Memory B cell (primary cell): ENCODE results near the gene ASXL2.

ENCODE experiments used
- ATAC-seq: fragments of 150-1000 bp; cut with Tn5 transposase; 2 replicates; pipeline ENCODE4 v1.10.0; 2021; ENCODE audit warnings: low read depth, mild to moderate bottlenecking, moderate library complexity
- DNase-seq, 2 donors: peaks; one replicate each; pipeline ENCODE4 v3.0.0; 2022; ENCODE audit warnings: low spot score in 2 of 2
- H3K27ac Mint-ChIP-seq: one replicate; pipeline ENCODE4 v1.8.0; 2022; ENCODE audit warnings: mild to moderate bottlenecking, moderate library complexity, mixed read lengths
- H3K27me3 Mint-ChIP-seq: one replicate; pipeline ENCODE4 v1.8.0; 2022; ENCODE audit warnings: mixed read lengths
- H3K36me3 Mint-ChIP-seq: one replicate; pipeline ENCODE4 v1.8.0; 2022; ENCODE audit warnings: mild to moderate bottlenecking, mixed read lengths
- H3K4me1 Mint-ChIP-seq: one replicate; pipeline ENCODE4 v1.8.0; 2022; ENCODE audit warnings: mixed read lengths
- H3K4me3 Mint-ChIP-seq: one replicate; pipeline ENCODE4 v1.8.0; 2022; ENCODE audit warnings: mild to moderate bottlenecking, moderate library complexity, mixed read lengths
- H3K9me3 Mint-ChIP-seq: one replicate; pipeline ENCODE4 v1.8.0; 2022; ENCODE audit warnings: mixed read lengths

The ASXL2 gene

DNA sequence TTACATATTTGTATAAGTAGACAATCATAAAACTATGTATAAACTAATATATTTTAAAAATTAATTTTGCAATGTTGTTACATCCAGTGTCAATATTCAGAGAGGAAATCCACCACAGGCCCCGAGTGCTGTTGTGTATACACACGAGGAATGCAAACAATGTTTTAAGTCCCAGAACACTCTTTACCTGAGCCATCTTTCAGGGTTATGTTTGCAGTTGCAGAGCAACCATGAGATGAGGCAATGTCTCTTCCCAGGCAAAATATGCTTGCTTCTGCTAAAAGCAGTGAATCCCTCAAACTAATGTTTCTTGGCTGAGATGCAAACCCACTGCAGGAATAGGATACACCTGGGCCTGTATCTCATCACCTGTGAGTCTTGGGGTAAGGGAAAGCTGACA is 91.3 kb downstream of the ASXL2 start:
- H3K4me1 Mint-ChIP-seq: no peaks in the 10 kb centered on the region
- H3K36me3 Mint-ChIP-seq: peaks cover 13% of the 10 kb centered on the region
- H3K9me3 Mint-ChIP-seq: no peaks in the 10 kb centered on the region
- no peak for ATAC-seq
- no peak overlapping the region for H3K4me3 Mint-ChIP-seq
- no peak for DNase-seq
- H3K27ac Mint-ChIP-seq: no peak overlapping the region
- no peaks in the 10 kb centered on the region for H3K27me3 Mint-ChIP-seq

DNA sequence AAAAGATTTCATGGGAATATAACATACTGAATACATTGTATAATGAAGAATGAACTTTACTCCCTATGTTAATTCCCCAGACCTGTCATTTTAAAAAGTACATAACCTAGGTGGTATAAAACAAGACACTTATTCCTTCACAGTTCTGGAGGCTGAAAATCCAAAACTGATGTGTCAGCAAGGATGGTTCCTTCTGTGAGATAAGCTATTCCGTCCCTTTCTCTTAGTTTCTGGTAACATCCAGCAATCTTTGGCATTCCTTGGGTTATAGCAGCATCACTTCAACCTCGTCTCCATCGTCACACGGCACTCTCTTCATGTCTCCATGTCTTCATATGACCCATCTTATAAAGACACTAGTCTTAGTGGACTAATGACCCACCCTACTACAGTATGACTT is 93.9 kb downstream of the ASXL2 start:
- no peaks in the 10 kb centered on the region for H3K9me3 Mint-ChIP-seq
- H3K4me3 Mint-ChIP-seq: no peak overlapping the region
- no peak overlapping the region for H3K27ac Mint-ChIP-seq
- peaks cover 14% of the 10 kb centered on the region for H3K36me3 Mint-ChIP-seq
- H3K4me1 Mint-ChIP-seq: no peaks in the 10 kb centered on the region
- no peak for ATAC-seq
- DNase-seq: no peak
- H3K27me3 Mint-ChIP-seq: no peaks in the 10 kb centered on the region

DNA sequence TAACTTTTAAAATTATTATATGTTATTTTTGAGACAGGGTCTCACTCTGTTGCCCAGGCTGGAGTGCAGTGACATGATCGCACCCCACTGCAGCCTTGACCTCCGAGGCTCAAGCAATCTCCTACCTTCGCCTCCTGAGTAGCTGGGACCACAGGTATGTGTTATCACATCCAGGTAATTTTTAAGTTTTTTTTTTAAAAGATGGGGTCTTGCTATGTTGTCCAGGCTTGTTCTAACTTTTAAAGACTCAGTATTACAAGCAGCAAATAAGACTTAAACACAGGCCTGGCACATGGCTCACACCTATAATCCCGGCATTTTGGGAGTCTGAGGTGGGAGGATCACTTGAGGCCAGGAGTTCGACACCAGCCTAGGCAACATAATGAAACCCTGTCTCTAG is 101.2 kb downstream of the ASXL2 start:
- no peaks in the 10 kb centered on the region for H3K9me3 Mint-ChIP-seq
- DNase-seq: no peak

DNA sequence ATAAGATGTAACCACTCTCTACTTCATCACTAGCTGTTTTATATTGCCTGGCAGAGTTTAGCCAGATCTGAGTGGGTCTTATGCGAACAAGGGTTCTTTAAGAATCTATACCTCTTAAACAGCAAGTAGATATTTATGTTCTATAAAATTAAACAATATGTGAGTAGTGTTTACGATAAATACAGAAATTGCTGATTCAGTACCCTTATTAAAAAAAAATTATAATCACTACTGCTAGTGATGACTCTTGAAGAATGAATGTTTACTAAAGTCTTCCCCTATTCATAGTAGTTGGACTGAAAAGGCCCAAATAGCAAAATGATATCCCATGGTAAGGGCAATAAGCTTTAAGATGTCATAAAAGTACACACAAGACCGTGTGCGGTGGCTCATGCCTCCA is 106.2 kb downstream of the ASXL2 start:
- ATAC-seq (no peak), DNase-seq (no peak)
- H3K4me1 Mint-ChIP-seq: peaks cover 2% of the 10 kb centered on the region
- H3K4me3 Mint-ChIP-seq: no peak overlapping the region
- H3K27me3 Mint-ChIP-seq: no peaks in the 10 kb centered on the region
- H3K36me3 Mint-ChIP-seq: peaks cover 27% of the 10 kb centered on the region
- no peaks in the 10 kb centered on the region for H3K9me3 Mint-ChIP-seq
- no peak overlapping the region for H3K27ac Mint-ChIP-seq

More for the DNA sequence above, 101.2 kb downstream of the ASXL2 start:
- H3K36me3 Mint-ChIP-seq: peaks cover 17% of the 10 kb centered on the region
- no peak overlapping the region for H3K27ac Mint-ChIP-seq
- no peak overlapping the region for H3K4me3 Mint-ChIP-seq
- no peak for ATAC-seq
- no peaks in the 10 kb centered on the region for H3K27me3 Mint-ChIP-seq
- H3K4me1 Mint-ChIP-seq: peaks cover 2% of the 10 kb centered on the region

DNA sequence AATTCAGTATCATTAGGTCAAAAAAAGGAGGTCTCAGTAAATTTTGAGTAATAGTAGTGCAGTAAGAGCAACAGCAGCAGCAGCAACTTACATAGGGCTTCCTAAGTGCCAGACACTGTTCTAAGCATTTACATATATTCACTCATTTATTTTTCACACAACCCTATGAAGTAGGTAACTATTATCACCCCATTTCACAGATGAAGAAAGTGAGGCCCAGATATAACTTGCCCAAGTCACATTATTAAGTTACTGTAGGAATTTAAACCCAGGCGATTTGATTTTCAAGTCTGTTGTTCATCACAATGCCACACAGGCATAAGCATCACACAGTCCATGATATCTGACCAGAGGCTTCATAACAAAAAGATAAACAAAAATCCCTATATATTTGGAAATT is 114.7 kb downstream of the ASXL2 start:
- no peak for DNase-seq
- no peak for ATAC-seq
- Mint-ChIP-seq H3K4me3 (no peak overlapping the region), H3K4me1 (peaks cover 3% of the 10 kb centered on the region), H3K27me3 (no peaks in the 10 kb centered on the region), H3K27ac (no peak overlapping the region), H3K9me3 (no peaks in the 10 kb centered on the region), H3K36me3 (peaks cover 37% of the 10 kb centered on the region)

DNA sequence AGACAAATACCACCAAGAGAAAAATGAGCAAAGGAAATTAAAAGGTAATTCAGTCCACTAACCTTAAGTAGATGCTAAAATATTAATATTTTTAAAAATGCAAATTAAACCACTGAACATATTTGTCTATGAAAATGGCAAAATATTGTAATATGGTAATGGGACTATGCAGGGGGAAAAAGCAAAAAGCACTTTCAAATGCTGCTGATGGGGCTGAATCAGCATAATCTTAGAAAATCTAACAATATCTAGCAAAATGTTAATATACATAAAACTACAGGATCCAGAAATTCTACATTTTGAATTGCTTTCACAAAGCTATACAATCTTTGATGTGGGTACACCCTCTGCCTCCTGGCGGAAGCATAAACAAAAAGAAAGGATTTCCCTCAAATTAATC is 118.0 kb downstream of the ASXL2 start:
- Mint-ChIP-seq H3K36me3 (peaks cover 30% of the 10 kb centered on the region), H3K27me3 (no peaks in the 10 kb centered on the region), H3K4me3 (no peak overlapping the region), H3K9me3 (no peaks in the 10 kb centered on the region), H3K27ac (no peak overlapping the region), H3K4me1 (peaks cover 3% of the 10 kb centered on the region)
- ATAC-seq (no peak), DNase-seq (no peak)

DNA sequence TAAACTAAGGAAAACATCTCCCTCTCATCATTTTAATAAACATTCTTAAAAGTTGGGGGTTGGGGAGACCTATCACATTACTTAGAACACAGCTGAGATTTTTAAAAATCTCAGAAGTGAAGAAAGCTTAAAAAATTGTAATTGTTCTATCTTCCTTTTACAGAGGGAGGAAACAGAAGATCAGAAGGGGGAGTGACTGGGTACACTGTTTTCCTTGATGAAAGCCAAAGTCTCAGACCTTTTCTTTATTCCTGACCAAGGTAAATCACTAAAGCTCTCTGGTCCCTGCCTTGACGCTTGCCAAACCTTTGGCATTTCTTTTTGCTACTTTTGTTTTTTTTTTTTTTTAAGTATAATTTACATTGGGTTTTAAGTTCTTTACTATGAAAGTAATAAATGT is 119.9 kb downstream of the ASXL2 start:
- Mint-ChIP-seq H3K27ac (no peak overlapping the region), H3K9me3 (no peaks in the 10 kb centered on the region), H3K27me3 (no peaks in the 10 kb centered on the region), H3K36me3 (peaks cover 39% of the 10 kb centered on the region), H3K4me3 (no peak overlapping the region), H3K4me1 (peaks cover 3% of the 10 kb centered on the region)
- ATAC-seq (no peak), DNase-seq (no peak)

DNA sequence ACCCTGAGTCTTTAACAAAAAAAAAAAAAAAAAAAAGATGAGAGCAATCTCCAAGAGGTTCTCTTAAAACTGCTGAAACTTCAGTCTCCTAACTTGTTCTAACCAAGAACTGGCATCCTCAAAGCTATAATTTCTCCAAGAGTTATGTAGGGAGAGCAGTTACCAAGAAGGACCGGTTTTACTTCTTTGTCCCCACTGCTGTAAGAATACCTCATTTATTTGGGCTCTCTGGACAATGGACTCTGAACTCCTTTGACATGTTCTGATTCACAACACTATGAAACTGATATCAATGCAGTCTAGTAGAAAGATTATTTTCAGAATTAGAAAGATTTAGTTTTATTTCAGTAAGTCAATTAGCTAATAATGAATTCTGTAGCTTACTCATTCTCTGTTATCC is 120.4 kb downstream of the ASXL2 start:
- no peak overlapping the region for H3K27ac Mint-ChIP-seq
- no peak overlapping the region for H3K4me3 Mint-ChIP-seq
- H3K27me3 Mint-ChIP-seq: no peaks in the 10 kb centered on the region
- no peaks in the 10 kb centered on the region for H3K9me3 Mint-ChIP-seq
- no peak for DNase-seq
- H3K4me1 Mint-ChIP-seq: peaks cover 3% of the 10 kb centered on the region
- peaks cover 37% of the 10 kb centered on the region for H3K36me3 Mint-ChIP-seq
- no peak for ATAC-seq

DNA sequence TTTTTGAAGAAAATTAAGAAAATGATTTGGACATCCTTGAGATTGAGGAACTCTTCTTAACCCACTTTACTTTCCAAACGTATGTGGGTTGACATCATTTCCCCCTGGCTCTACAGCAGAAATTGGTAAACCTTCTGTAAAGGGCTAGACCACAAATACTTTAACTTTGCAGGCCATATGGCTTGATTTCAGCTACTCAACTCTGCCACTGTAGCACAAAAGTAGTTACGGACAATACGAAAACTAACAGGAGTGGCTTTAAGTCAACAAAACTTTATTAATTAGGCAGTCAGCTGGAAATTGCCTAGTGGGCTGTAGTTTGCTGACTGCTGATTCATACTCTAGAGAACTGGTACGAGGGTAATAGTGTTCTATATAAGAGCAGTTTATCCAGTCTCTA is 121.8 kb downstream of the ASXL2 start:
- DNase-seq: no peak

DNA sequence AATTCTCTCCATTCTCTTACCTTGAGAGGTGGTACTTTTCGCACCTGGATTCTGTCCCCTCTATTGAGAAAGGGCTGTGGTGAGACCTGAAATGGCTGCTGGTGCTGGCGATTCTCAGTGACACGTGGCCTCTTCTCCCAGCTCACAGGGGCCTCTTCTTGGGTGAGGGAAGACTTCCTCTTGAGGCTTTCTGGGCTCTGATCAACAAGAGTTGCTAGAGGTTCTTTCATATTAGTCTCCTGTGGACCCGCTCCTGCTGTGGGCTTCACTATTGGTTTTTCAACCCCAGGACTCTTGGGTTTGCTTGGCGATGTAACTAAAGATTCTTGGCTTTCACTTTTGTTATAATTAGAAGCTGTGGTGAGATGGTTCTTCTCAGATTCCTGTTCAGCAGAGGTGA is 128.6 kb downstream of the ASXL2 start:
- Mint-ChIP-seq H3K27me3 (no peaks in the 10 kb centered on the region), H3K36me3 (peaks cover 22% of the 10 kb centered on the region), H3K27ac (no peak overlapping the region), H3K9me3 (no peaks in the 10 kb centered on the region), H3K4me3 (no peak overlapping the region), H3K4me1 (peaks cover 3% of the 10 kb centered on the region)
- ATAC-seq (no peak), DNase-seq (no peak)

More for the DNA sequence above, 121.8 kb downstream of the ASXL2 start:
- peaks cover 3% of the 10 kb centered on the region for H3K4me1 Mint-ChIP-seq
- H3K9me3 Mint-ChIP-seq: no peaks in the 10 kb centered on the region
- no peak overlapping the region for H3K27ac Mint-ChIP-seq
- ATAC-seq: no peak
- peaks cover 36% of the 10 kb centered on the region for H3K36me3 Mint-ChIP-seq
- H3K27me3 Mint-ChIP-seq: no peaks in the 10 kb centered on the region
- H3K4me3 Mint-ChIP-seq: no peak overlapping the region

DNA sequence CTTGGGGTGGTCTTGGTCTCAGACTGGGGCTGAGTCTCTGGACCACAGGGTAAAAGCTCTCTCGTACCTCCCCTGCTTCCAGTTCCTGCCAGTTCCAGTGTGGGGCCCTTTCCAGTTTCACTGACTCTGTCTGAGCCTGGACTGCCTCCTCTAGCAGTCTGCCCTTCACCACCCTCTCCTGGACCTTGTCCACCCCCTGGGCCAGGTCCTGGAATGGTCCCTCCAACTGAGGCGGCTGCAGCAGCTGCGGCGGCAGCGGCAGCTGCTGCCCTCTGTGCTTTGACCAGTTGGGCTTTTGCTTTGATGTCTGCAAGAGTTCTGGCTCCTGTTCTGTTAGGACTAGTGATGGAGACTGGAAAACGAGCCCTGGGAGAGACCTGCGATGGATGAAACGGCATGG is 134.2 kb downstream of the ASXL2 start:
- DNase-seq (no peak), ATAC-seq (no peak)
- H3K27ac Mint-ChIP-seq: peak overlapping the region; percentile 95
- no peaks in the 10 kb centered on the region for H3K27me3 Mint-ChIP-seq
- H3K9me3 Mint-ChIP-seq: no peaks in the 10 kb centered on the region
- H3K4me1 Mint-ChIP-seq: peaks cover 19% of the 10 kb centered on the region
- H3K36me3 Mint-ChIP-seq: peaks cover 15% of the 10 kb centered on the region
- no peak overlapping the region for H3K4me3 Mint-ChIP-seq

DNA sequence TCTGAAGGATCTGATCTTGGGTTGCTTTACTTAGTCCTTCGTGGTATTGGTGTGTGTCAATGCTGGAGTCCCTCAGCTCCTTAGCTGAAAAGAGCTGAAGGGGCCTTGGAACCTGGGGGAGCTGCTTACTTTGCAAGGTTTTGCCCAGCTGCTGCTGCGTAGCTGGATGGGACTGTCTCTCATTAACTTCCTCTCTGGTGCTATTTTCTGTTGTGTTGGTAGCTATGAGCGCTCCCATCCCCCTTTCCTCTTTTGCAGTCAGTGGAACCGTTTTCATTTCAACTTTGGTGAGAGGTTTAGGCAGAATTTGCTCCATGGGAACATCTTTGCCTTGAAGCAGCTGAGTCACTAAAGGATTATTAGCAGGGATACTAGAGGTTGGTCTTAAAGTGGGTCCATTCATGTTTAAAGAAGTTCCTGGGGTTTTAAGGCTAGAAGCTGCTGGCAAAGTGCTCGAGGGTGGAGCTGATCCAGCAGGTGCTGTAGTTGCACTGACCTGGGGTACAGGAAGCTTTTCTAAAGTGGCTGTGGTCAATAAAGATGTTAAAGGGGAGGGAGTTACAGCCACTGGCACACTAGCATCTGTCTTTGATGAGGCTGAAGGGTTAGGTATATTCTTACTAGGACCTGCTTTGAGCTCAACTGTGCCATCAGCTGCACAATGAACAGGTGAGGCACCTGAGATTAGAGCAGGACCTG is 135.0 kb downstream of the ASXL2 start:
- H3K4me3 Mint-ChIP-seq: peak overlapping the region; percentile 69
- ATAC-seq: peak; percentile 93
- peak; percentile 22 to 31 for DNase-seq

DNA sequence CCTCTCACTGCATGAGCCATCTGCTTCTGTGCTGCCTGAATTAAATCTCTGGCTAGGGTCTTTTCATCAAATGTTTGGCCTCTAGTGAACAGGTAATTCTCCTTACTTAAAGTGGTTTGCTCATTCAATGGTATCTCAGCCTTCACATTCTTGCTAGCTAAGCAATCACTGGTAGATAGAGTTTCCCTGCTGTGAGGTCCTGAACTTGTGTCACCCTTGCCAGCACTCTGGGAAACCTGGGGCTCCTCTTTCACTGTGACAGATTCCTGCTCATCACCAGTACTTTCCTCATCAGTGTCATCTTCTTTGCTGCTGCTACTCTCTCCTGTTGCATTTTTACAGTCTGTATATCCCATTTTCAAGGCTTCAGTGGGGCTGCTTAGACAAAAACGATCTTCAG is 135.8 kb downstream of the ASXL2 start:
- peak overlapping the region; percentile 95 for H3K27ac Mint-ChIP-seq
- H3K9me3 Mint-ChIP-seq: no peaks in the 10 kb centered on the region
- H3K36me3 Mint-ChIP-seq: peaks cover 15% of the 10 kb centered on the region
- no peaks in the 10 kb centered on the region for H3K27me3 Mint-ChIP-seq
- ATAC-seq (no peak), DNase-seq (no peak)
- H3K4me3 Mint-ChIP-seq: no peak overlapping the region
- peaks cover 19% of the 10 kb centered on the region for H3K4me1 Mint-ChIP-seq

More for the DNA sequence above, 135.0 kb downstream of the ASXL2 start:
- no peaks in the 10 kb centered on the region for H3K27me3 Mint-ChIP-seq
- H3K36me3 Mint-ChIP-seq: peaks cover 15% of the 10 kb centered on the region
- H3K9me3 Mint-ChIP-seq: no peaks in the 10 kb centered on the region
- peak overlapping the region; percentile 95 for H3K27ac Mint-ChIP-seq
- H3K4me1 Mint-ChIP-seq: peaks cover 19% of the 10 kb centered on the region

DNA sequence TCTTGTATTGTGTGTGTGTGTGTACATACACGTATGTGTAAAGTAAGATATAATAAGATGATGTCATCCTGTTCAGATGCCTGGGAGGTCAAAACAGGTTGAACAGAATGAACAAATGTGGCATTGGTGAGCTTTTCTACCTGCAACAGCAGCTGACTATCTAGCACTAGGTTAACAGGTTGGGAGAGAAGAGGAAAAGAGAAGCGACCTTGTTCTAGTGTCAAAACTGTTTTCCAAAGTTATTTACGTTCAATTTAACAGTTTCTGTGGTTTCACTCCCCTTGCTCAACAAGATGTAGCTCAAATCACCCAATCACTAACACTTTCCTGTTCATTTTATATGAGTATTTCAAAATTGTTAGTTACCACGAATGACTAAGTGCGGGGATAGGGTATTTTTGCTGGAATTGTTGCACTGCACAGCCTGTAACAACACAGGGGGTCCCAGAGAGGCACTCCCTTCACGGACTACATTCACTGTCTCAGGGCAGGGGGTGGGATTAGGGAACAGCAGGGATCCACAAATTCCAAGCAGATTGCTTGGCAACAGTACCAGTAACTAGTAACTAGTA is 137.4 kb downstream of the ASXL2 start:
- DNase-seq (no peak), ATAC-seq (no peak)
- Mint-ChIP-seq H3K27me3 (no peaks in the 10 kb centered on the region), H3K9me3 (no peaks in the 10 kb centered on the region), H3K36me3 (peaks cover 13% of the 10 kb centered on the region), H3K4me3 (no peak overlapping the region), H3K4me1 (peaks cover 19% of the 10 kb centered on the region), H3K27ac (no peak overlapping the region)
